Fibroblast of mammary gland (primary cell): ENCODE results near the gene KLHDC10.

Experiments
- DNase-seq: peaks from one replicate; pipeline ENCODE4 v3.0.0-alpha.2; 2010; ENCODE audit warnings: low read depth
- H3K4me3 ChIP-seq: 2 replicates; pipeline ENCODE4 v1.5.1; 2011; ENCODE audit warnings: low read depth, mild to moderate bottlenecking, low read length, moderate library complexity; ENCODE audit not compliant: control insufficient read depth
- TF ChIP-seq, protein P1 (sequence below): conservative IDR thresholded peaks from 2 replicates; pipeline ENCODE4 v1.5.1; 2011; ENCODE audit warnings: low read depth, low read length, inconsistent platforms; ENCODE audit not compliant: control insufficient read depth, insufficient read depth

Gene KLHDC10

DNA sequence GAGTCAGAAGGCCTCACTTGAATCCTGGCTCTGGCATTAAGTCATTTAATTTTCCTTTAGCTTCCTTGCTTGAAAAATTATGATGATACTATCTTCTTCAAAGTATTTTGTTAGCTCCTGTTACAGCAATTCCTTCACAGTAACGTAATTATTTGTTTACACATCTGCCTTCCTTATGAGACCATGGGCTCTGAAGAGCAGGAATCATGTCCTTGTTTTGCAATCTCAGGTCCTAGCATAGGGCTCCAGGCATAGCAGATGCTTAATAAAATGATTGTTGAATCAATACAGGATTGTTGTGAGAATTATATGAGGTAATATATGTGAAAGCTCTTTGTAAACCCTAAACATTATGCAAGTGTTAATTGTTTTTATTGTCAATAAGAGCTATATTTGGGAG is 25.5 kb downstream of the KLHDC10 start:
- TF ChIP-seq, protein P1, sequence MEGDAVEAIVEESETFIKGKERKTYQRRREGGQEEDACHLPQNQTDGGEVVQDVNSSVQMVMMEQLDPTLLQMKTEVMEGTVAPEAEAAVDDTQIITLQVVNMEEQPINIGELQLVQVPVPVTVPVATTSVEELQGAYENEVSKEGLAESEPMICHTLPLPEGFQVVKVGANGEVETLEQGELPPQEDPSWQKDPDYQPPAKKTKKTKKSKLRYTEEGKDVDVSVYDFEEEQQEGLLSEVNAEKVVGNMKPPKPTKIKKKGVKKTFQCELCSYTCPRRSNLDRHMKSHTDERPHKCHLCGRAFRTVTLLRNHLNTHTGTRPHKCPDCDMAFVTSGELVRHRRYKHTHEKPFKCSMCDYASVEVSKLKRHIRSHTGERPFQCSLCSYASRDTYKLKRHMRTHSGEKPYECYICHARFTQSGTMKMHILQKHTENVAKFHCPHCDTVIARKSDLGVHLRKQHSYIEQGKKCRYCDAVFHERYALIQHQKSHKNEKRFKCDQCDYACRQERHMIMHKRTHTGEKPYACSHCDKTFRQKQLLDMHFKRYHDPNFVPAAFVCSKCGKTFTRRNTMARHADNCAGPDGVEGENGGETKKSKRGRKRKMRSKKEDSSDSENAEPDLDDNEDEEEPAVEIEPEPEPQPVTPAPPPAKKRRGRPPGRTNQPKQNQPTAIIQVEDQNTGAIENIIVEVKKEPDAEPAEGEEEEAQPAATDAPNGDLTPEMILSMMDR = no peak
- DNase-seq = peak; percentile 77
- H3K4me3 ChIP-seq = no peak overlapping the region

DNA sequence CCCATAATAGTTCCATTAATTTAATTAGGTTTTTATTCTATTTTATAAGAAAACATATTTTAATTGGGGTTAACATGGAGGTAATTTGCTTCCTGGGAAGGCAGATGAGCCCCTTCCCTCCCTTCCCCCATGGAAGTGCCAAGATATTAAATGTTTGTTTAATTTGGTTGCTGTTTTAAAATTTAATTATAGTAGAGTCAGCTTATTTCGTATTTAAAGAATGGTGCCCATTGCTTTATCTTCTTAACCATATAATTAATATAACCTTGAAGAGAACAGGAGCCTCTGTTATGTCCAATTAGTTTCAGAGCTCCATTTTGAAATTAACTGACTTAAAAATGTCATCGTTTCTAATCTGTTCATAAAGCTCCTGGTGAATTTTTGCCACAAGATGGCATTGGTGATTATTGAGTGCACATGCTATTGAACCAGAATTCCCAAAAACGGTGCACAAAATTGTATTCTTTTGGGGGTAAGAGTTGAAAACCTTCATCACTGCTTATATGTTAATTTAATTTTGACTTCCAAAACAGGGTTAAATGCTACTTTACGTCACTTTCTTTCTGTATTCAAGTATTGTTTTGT is 26.0 kb downstream of the KLHDC10 start:
- no peak overlapping the region for H3K4me3 ChIP-seq
- no peak for DNase-seq
- TF ChIP-seq, protein P1 = peak; percentile 17

DNA sequence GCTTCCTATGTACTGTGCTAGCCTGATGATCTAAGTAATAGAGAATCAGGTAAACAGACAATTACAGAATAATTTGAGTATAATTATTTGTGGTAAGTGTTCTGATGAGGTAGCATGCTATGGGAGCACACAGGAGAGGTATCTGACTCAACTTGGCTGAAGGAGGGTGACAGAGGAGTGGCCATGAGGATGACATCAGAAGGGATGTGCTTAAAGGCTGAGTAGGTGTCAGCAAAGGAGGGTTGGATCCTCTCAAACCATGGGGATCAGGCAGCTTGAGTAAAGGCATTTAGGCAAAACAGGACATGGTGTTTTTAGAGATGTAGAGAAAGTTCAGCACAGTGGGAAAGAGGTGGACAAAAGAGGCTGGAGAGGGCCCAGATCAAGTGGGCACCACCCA is 29.0 kb downstream of the KLHDC10 start:
- TF ChIP-seq, protein P1 = no peak
- peak; percentile 34 for DNase-seq
- H3K4me3 ChIP-seq = no peak overlapping the region

DNA sequence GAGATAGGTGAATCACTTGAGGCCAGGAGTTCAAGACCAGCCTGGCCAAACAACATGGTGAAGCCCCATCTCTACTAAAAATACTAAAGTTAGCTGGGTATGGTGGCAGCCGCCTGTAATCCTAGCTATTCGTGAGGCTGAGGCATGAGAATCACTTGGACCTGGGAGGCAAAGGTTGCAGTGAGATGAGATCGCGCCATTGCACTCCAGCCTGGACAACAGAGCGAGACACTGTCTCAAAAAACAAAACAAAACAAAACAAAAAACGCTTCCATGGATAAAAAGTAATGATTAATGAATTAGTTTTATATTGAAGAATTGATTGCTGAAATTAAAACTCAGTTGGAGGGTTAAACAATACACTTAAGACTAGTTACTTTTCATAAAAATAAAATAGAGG is 32.3 kb downstream of the KLHDC10 start:
- TF ChIP-seq, protein P1 = no peak
- no peak overlapping the region for H3K4me3 ChIP-seq
- no peak for DNase-seq

DNA sequence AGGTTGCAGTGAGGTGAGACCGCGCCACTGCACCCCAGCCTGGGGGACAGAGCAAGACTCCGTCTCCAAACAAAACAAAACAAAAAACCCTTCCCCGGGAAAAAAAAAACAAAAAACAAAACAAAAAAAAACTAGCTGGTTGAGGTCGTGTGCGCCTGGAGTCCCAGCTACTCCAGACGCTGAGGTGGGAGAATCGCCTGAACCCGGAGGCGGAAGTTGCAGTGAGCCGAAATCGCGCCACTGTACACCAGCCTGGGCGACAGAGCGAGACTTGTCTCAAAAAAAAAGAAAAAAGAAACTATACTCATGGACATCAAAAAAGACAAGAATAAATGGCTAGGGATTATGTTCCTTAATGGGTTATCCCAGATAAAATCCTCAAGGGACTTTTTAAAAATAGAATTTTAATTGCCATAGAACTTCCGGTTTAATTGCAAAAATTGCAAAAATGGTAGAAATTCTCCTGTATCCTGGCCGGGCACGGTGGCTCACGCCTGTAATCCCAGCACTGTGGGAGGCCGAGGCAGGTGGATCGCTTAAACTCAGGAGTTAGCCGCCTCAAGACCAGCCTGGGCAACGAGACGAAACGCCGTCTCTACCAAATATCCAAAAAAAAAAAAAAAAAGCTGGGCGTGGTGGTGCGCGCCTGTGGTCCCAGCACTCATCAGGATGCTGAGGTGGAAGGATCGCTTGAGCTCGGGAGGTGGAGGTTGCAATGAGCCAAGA is 37.8 kb downstream of the KLHDC10 start:
- no peak for DNase-seq
- TF ChIP-seq, protein P1 = no peak
- no peak overlapping the region for H3K4me3 ChIP-seq

DNA sequence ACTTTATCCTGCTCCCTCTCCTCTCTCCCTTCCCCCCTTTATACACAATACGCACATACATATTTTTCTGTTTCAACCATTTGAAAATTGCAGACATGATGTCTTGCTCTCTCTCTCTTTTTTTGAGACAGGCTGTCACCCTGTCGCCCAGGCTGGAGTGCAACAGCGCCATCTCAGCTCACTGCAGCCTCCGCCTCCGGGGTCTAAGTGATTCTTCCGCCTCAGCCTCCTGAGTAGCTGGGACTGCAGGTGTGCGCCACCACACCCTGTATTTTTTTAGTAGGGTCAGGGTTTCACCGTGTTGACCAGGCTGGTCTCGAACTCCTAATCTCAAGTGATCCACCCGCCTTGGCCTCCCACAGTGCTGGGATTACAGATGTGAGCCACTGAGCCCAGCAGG is 38.5 kb downstream of the KLHDC10 start:
- no peak overlapping the region for H3K4me3 ChIP-seq
- TF ChIP-seq, protein P1 = no peak
- no peak for DNase-seq
